GM12873 (cell line): ENCODE results near the gene PLEKHF1.

ENCODE experiments used
- CTCF ChIP-seq: IDR thresholded peaks from 2 replicates; pipeline ENCODE4 v1.5.1; 2012; ENCODE audit warnings: low read depth, mild to moderate bottlenecking, moderate library complexity, low read length, control low read depth; ENCODE audit not compliant: insufficient read depth; ENCODE audit errors: missing control alignments

The PLEKHF1 gene

GRCh38 chr19:29678484-29679106 lies 13.3 kb downstream of the PLEKHF1 start:
- no peak for TF ChIP-seq CTCF

GRCh38 chr19:29679598-29680210 lies 14.4 kb downstream of the PLEKHF1 start:
- TF ChIP-seq CTCF = no peak

- no peak for TF ChIP-seq CTCF
These were observed 15.2 kb downstream of the PLEKHF1 start for GRCh38 chr19:29680447-29680846.

- TF ChIP-seq CTCF = no peak
These were observed 15.7 kb downstream of the PLEKHF1 start for GRCh38 chr19:29680937-29681336.

GRCh38 chr19:29681422-29682235 lies 16.4 kb downstream of the PLEKHF1 start:
- no peak for TF ChIP-seq CTCF

GRCh38 chr19:29682236-29682895 lies 17.1 kb downstream of the PLEKHF1 start:
- TF ChIP-seq CTCF = no peak

- no peak for TF ChIP-seq CTCF
These were observed 17.7 kb downstream of the PLEKHF1 start for GRCh38 chr19:29683009-29683408.
